Neutrophil (primary cell): Measurements from ENCODE around the gene GTF2IRD1.

Experiments used
- H3K27ac ChIP-seq: fragments of 200-600 bp; sonication (generic); 2 replicates; pipeline ENCODE4 v1.5.1; 2016; ENCODE audit warnings: mild to moderate bottlenecking, moderate library complexity
- H3K27me3 ChIP-seq: fragments of 200-600 bp; sonication (generic); 2 replicates; pipeline ENCODE4 v1.6.0; 2016; ENCODE audit warnings: mild to moderate bottlenecking
- H3K36me3 ChIP-seq: fragments of 200-600 bp; sonication (generic); 2 replicates; pipeline ENCODE4 v1.5.1; 2017
- H3K4me1 ChIP-seq, 2 experiments: fragments of 200-600 bp in 1 of 2; sonication (generic) in 1 of 2; 1 replicate in 1 of 2; 2 replicates in 1 of 2; pipeline versions ENCODE4 v1.5.1 to v1.6.1; 2013 to 2016; ENCODE audit warnings: low read depth in 1 of 2, low read length in 1 of 2, mild to moderate bottlenecking in 1 of 2, moderate library complexity in 1 of 2; ENCODE audit not compliant: control insufficient read depth in 1 of 2, insufficient read depth in 1 of 2
- H3K4me3 ChIP-seq, 2 experiments: fragments of 200-600 bp in 1 of 2; sonication (generic) in 1 of 2; 1 replicate in 1 of 2; 2 replicates in 1 of 2; pipeline ENCODE4 v1.5.1; 2013 to 2016; ENCODE audit warnings: low read depth in 1 of 2, low read length in 1 of 2, mild to moderate bottlenecking in 1 of 2, moderate library complexity in 1 of 2
- H3K9me3 ChIP-seq: fragments of 200-600 bp; sonication (generic); 2 replicates; pipeline ENCODE4 v1.5.1; 2016
- TF ChIP-seq, protein P1 (sequence below): fragments of 200-600 bp; sonication (generic); IDR thresholded peaks from 2 replicates; pipeline ENCODE4 v1.5.1; 2016; ENCODE audit warnings: antibody characterized with exemption

The GTF2IRD1 gene

DNA sequence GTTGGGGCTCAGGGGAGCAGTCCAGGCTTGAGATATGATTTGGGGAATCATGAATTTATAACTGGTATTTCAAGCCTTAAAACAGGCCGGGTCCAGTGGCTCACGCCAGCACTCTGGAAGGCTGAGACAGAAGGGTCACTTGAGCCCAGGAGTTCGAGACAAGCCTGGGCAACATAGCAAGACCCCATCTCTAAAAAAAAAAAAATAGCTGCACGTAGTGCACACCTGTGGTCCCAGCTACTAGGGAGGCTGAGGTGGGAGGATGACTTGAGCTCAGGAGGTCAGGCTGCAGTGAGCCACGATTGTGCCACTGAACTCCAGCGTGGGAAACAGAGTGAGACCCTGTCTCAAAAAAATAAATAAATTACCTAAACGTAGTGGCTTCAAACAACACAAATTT, 122.1 kb downstream of the GTF2IRD1 start:
- H3K27me3 ChIP-seq, result no peaks in the 10 kb centered on the region

DNA sequence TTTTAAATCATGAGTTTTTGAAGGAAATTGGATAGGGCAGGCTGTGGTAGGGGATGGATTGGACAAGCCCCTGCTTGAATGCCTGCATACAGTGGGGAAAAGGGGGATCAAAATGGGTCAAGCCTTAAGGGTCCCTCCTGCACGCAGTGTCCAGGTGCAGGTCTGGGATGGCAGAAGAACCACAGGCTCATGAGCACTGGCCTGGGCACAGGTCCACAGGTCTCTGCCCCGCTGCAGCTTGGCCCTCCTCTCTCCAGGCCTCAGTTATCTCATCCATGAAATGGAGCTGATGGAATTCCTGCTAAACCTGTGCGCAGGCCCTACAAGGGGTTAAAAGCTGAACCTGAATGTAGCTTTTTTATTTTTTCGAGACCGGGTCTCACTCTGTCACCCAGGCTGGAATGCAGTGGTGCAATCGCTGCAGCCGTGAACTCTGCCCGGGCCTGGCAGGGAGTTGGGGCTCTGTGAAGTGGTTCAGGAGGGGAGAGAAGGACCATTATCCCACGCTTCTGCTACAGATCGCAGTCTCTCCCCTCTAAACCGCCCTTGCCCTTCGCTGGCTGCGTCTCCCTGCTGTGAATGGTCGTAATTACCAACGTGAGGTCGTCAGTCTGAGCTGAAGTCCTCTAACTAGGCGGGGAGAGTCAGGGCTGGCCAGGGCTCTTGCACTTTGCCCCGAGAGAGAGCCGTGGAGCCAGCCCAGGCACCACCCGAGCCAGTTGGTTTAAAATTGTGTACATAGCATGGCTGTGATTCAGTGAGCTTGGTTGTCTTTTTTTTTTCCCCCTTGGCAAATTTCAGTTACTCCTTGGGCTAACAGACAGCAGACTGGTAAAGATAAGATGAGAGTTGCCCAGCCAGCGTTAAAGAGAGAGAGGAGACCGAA, 126.3 kb downstream of the GTF2IRD1 start:
- H3K4me3 ChIP-seq, result no peak overlapping the region
- TF ChIP-seq, protein P1, sequence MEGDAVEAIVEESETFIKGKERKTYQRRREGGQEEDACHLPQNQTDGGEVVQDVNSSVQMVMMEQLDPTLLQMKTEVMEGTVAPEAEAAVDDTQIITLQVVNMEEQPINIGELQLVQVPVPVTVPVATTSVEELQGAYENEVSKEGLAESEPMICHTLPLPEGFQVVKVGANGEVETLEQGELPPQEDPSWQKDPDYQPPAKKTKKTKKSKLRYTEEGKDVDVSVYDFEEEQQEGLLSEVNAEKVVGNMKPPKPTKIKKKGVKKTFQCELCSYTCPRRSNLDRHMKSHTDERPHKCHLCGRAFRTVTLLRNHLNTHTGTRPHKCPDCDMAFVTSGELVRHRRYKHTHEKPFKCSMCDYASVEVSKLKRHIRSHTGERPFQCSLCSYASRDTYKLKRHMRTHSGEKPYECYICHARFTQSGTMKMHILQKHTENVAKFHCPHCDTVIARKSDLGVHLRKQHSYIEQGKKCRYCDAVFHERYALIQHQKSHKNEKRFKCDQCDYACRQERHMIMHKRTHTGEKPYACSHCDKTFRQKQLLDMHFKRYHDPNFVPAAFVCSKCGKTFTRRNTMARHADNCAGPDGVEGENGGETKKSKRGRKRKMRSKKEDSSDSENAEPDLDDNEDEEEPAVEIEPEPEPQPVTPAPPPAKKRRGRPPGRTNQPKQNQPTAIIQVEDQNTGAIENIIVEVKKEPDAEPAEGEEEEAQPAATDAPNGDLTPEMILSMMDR, result no peak
- no peak overlapping the region for H3K27ac ChIP-seq
- H3K4me1 ChIP-seq, result no peaks in the 10 kb centered on the region
- H3K36me3 ChIP-seq, result no peaks in the 10 kb centered on the region
- H3K27me3 ChIP-seq, result no peaks in the 10 kb centered on the region
- H3K9me3 ChIP-seq, result no peaks in the 10 kb centered on the region

More for the DNA sequence above, 122.1 kb downstream of the GTF2IRD1 start:
- Histone ChIP-seq H3K4me1 (no peaks in the 10 kb centered on the region), H3K4me3 (no peak overlapping the region), H3K36me3 (no peaks in the 10 kb centered on the region), H3K9me3 (no peaks in the 10 kb centered on the region), H3K27ac (no peak overlapping the region)
- TF ChIP-seq, protein P1, result no peak

DNA sequence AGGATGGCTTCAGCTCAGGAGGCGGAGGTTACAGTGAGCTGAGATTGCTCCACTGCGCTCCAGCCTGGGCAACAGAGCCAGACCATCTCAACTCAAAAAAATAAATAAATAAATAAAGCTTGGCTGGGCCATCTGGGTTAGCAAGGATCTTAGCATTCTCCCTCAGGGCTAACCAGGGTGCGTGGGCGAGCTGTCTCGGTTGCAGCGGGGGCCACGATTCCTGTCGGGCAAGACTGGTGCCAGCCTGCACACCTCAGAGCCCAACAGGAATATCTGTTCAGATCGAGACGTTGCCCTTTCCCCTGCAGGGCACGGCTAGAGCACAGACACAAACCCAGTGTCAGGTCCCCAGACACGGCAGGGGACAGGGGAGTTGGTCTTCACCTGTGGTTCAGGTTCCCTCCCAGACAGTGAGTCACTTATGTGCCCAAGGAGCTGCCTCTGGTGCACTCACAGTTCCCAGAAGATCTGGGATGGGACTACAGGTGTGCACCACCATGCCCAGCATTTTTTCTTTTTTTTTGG, 128.3 kb downstream of the GTF2IRD1 start:
- Histone ChIP-seq H3K27me3 (no peaks in the 10 kb centered on the region), H3K27ac (no peak overlapping the region), H3K9me3 (no peaks in the 10 kb centered on the region), H3K4me3 (no peak overlapping the region), H3K4me1 (no peaks in the 10 kb centered on the region), H3K36me3 (no peaks in the 10 kb centered on the region)
- TF ChIP-seq, protein P1, result no peak

DNA sequence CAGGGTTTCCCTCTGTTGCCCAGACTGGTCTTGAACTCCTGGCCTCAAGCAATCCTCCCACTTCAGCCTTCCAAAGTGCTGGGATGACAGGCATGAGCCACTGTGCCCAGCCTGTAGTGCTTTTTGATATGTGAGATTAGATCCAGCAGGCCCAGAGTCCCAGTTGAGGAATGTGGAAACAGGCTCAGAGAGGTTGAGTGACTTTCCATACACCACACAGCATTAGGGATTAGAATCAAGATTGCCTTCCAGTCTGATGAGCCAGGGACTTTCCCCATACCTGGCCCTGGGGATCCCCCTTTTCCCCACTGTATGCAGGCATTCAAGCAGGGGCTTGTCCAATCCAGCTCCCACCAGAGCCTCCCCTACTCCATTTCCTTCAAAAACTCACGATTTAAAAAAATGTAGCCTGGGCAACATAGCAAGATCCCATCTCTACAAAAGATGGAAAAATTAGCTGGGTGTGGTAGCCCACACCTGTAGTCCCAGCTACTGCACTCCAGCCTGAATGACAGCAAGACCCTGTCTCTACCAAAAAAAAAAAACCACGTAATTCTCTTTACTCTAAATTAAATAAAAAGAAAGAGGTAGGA, 128.8 kb downstream of the GTF2IRD1 start:
- H3K27ac ChIP-seq, result no peak overlapping the region
- TF ChIP-seq, protein P1, result no peak
- no peaks in the 10 kb centered on the region for H3K9me3 ChIP-seq
- no peaks in the 10 kb centered on the region for H3K27me3 ChIP-seq
- no peak overlapping the region for H3K4me3 ChIP-seq
- H3K36me3 ChIP-seq, result no peaks in the 10 kb centered on the region
- no peaks in the 10 kb centered on the region for H3K4me1 ChIP-seq

DNA sequence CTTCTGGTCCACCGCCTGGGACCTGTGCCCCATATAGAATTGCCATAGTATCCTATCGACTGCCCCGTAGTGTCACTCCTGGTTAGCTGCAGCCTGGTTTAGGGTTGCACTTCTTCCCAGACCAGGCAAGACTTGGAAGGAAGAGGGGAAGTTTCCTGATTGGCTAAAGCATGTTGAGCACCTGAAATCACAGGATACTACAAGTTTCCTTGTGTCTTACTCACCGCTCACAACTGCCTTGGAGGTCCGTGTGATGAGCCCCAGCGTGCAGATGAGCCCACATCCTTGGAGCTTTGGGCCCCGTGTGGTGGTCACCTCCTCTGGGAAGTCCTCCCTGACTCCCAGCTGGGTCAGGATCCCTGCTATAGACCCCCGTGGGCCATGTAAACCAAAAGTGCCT, 129.9 kb downstream of the GTF2IRD1 start:
- Histone ChIP-seq H3K4me3 (no peak overlapping the region), H3K9me3 (no peaks in the 10 kb centered on the region), H3K4me1 (no peaks in the 10 kb centered on the region), H3K27me3 (no peaks in the 10 kb centered on the region), H3K36me3 (no peaks in the 10 kb centered on the region), H3K27ac (no peak overlapping the region)
- TF ChIP-seq, protein P1, result no peak
